Activated T-cell treated with anti-CD3 and anti-CD28 coated beads, Interleukin-2, amount 50 U/mL, for 1 hour (primary cell): ENCODE data around the gene ARHGAP26.

Source experiments
- DNase-seq: peaks from one replicate; pipeline ENCODE4 v3.0.0-alpha.2; 2020

The ARHGAP26 gene

GRCh38 chr5:143236682-143237081 is 466.5 kb downstream of the ARHGAP26 start:
- no peak for DNase-seq

GRCh38 chr5:143237664-143238063 is 467.5 kb downstream of the ARHGAP26 start:
- no peak for DNase-seq

DNA sequence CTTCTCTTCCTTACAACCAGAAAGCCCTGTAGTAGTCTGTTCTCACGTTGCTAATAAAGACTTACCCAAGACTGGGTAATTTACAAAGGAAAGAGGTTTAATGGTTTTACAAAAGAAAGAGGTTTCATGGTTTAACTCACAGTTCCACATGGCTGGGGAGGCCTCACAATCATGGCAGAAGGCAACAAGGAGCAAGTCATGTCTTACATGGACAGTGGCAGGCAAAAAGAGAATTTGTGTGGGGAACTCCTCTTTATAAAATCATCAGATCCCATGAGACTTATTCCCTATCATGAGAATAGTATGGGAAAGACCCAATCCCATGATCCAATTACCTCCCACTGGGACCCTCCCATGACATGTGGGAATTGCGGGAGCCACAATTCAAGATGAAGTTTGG is 468.4 kb downstream of the ARHGAP26 start:
- DNase-seq, result no peak

DNA sequence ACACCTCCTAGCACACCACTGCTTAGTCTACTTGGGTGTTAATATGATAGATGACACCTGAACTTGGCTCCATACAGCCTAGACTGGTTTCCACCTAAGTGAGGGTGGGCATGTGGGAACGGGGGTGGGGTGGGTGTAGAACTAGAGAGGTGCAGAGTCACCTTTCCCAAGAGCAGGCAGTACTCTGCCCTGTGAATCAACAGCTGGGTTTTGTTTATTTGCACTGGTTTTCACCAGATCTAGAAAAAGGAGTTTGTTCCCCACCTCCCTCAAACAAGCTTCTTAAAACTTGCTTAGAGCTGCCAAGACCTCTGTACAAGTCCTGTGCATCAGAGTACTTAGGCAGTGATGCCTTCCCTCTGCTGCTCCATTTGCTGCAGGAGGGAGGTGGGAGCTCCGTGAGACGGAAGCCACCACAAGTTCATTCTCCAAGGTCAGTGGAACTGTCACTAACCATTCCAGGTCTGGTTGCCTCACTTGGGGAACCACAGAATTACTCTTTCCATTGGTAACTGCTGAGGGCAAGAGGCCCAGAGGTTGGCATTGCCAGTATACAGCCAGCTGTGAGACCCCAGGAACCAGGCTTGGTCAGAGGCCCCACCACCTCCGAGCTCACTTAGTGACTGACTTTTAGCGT is 469.8 kb downstream of the ARHGAP26 start:
- no peak for DNase-seq

DNA sequence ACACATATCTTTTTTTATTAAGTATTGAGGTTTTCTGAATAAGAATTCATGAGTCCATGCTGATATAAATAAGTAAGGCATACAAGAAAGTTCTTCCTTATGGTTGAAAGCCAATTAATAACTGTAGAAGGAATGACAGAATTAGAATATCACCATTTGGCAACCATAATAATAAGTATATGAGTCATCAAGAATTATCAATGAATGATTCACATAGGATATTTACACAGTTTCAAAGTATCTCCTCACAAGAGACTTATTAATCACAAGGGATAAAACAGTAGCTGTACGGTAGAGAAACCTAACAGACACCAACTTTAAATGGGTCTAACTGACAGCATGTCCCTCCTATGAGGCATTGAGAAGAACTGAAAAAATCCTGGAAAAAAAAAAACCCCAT is 471.7 kb downstream of the ARHGAP26 start:
- no peak for DNase-seq

DNA sequence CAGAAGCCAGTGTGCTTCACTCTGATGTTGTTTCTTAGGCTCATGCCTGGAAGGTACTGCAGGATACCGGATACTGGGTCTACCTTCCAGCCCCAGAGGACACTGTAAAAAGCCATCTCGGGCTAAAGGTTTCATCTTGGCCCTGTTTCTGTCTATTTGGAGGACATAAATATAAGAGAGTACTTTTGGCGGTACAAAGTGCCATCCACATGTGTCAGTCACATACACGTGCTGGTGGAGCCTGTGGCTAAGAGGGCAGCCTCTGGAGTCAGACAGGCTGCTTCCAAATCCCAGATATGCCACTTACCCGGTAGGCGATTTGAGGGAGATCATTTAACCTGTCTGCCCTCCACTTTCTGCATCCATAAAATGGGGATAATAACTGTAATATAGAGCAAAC is 472.9 kb downstream of the ARHGAP26 start:
- DNase-seq, result no peak

GRCh38 chr5:143244000-143244736 is 474.0 kb downstream of the ARHGAP26 start:
- no peak for DNase-seq

GRCh38 chr5:143244990-143245389 is 474.8 kb downstream of the ARHGAP26 start:
- no peak for DNase-seq

DNA sequence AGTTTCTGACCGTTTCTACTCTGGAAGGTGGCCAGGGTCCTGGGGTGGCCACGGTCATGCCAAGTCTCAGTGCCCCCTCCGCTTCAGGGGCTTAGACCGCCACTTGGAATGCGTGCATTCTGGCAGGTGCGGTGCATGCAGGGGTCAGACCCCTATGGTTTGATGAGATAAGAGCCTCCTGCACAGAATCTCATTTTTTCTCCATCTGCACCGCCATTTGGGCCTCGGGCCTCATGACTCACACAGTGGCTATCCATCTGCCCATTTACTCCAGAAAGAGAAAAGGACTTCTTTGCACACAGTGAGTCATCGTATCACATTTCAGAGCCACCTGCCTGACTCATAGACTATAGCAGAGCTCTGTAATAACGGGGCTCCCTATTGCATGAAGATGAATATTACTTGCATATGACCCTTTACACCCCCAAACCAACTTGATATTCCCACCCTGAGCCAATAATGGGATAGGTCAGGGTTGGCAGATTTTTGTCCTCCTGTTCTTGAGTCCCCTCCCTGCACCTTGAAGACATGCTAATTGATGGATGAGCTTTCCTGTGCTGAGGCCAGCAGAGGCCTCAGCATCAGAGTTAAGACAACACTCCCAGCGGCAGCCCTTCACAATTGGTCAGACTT is 475.9 kb downstream of the ARHGAP26 start:
- DNase-seq, result no peak

- no peak for DNase-seq
These were observed 477.1 kb downstream of the ARHGAP26 start for GRCh38 chr5:143247134-143247815.

DNA sequence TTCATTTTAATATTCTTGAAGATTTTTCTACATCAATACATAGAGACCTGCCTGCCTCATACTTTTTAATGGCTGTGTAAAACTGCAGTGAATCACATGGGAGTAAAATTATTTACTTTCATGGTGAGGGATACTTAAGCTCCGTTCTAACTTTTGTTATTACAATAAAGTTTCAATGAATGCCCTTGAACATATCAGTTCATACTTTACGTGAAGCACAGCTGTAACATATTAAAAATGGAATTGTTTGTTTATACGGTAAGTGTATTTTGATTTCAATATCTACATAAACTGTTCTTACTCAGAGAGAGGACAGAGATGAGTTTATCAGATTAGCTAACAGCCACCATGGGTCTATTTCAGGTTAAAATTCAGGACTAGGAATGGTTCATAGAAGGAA is 478.2 kb downstream of the ARHGAP26 start:
- no peak for DNase-seq

DNA sequence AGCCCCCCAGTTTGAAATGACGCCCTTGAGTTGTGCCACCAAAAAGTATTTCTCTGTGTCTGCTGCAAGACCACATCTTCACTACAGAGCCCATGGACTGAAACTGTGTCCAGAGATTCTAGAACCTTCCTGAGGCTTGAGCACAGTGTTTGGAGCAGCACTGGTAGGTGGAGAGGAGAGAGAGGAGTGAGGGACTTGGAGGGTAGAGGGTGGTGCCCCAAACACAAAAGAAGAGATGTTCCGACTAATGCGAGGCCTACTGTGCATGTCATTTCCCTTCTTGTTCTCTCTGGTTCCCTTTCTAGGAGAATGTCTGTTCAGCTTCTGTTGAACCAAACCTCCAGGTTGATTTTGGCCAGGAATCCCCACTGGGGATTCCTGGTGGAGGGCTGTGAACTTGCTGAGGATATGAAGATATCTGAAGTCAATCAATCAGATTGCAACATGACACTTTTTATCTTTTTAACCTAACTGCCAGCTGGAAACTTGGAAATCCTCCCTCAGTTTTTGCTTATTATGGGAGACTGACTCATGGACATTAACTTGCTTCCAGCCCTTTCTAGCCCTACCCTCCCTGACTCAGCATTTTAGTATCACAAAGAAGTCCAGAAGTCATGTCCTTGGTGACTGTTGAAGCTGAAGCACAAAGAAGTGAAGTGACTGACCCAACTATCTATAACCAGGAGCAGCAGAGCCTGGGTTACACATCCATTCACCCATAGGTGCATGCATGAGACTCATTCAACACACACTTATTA is 478.8 kb downstream of the ARHGAP26 start:
- DNase-seq, result no peak

GRCh38 chr5:143249851-143250250 is 479.7 kb downstream of the ARHGAP26 start:
- DNase-seq, result no peak

DNA sequence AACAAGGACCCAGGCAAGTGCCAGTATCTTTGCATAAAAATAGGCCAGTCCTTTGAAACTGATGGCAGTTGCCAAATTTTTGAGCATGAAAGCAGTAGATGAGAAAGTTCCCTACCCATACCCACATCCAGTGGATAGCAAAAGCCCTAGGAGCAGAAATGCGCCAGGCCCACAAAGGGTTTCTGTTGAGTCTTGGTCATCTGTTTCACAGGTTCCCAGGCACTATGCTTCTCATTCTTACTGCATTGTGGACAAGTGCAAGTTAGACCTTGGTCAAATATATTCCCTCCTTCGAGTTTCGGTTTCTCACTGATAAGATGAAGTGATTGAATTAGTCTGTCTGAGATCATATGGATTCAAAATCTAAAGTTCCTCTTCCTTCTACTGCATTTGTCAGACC is 481.0 kb downstream of the ARHGAP26 start:
- DNase-seq, result no peak

DNA sequence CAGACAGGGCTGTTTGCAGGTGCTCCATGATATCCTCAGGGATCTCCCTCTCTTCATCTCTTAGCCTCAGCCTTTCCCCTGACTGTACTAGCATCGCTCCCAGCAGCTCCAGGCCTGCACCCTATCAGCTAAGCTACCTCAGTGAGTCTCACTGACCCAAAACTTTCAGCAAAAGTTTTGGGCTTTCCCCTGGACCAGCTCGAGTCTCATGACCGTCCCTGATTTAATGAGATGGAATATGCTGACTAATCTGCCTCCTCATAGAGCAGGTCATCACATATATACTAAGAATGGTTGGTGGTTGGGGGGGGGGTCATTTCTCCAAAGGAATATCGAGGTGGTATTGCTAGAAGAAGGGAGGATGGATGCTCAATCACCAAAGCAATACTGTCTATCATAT is 481.8 kb downstream of the ARHGAP26 start:
- no peak for DNase-seq

DNA sequence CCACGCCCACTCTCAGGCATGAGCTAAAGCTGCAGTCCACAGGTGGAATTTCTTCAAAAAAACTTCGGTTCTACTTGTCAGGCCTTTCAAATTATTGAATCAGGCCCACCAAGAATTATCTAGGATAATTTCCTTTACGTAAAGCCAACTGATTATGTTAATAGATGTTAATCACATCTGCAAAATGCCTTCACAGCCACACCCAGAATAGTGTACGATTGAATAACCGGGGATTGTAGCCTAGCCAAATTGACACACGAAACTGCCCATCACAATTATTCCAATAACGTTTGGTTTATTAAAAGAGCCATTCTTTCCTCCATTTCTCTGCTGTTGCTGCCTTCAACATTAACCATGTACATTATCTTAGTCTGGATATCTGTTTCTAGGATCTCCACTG is 484.6 kb downstream of the ARHGAP26 start:
- DNase-seq, result no peak

DNA sequence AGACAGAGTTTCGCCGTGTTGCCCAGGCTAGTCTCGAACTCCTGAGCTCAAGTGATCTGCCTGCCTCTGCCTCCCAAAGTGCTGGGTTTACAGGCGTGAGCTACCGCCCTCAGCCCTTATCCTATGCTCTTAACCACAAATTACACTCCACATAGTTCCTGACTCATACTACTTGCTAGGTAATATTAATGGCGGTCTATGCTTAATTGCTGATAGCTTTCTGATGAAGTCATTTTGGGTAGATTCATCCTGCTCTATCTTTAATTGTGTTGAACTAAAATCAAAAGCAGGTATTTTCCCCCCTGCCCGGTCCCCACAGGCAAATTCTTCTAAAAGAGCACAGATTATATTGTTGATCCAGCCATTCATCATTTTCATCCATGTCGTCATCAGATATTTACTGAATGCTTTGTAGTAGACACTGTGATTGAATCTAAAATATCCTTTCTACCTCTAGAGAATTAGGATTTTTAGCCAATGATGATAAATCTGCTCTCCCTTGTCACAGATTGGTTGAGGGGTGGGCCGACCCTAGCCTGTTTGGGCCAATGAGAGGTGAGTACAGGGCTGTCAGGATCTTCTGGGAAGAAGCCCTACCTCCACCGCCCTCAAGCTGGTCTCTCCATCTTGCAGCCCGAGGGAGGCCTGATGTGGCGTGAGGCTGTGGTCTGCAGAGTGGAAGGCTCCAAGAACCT is 488.5 kb downstream of the ARHGAP26 start:
- no peak for DNase-seq

- DNase-seq, result no peak
These were observed 489.1 kb downstream of the ARHGAP26 start for GRCh38 chr5:143259254-143259605.

DNA sequence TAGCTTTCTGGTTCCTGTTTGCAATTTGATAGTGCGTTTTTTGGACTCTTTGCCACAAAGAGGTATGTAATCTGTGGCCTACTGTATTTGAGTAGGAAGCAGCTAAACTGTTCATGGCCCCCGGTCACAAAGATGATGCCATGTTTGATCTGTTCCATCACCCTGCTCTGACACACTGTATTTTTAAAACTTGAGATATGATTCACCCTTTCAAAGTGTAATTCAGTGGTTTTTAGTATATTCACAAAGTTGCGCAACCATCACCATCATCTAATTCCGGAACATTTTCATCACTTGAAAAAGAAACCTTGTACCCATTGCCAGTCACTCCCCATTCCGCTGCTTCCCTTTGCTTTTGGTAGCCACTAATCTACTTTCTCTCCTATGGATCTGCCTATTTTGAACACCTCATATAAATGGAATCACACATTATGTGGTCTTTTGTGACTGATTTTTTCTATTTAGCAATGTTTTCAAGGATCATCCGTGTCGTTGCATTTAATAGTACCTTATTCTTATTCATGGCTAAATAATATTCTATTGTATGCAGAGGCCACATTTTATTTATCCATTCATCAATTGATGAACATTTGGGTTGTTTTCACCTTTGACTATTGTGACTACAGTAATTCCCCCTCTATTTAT is 491.7 kb downstream of the ARHGAP26 start:
- DNase-seq, result no peak

GRCh38 chr5:143262393-143263174 is 492.4 kb downstream of the ARHGAP26 start:
- DNase-seq, result no peak

DNA sequence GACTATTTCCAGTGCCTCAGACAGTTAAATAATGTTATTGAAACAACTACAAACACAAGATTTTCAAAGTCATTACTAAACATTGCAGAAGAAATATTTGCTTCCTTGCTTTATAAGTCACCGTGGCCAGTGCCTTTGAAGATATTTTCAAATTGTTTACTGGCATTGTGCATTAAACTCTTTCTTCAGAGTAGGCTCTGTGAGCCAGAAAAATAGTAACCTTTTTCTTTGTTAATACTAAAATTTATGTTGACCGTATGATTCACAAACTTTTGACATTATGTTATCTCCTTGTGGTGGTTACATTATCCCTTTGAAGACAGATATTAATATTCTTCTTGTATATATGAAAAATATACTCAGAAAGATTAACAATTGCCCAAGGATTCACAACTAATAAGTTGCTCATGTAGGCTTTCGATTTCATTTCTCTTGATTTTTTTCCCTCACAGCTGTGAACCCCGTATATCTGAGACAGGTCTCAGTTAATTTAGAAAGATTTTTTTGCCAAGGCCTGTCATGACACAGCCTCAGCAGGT is 493.2 kb downstream of the ARHGAP26 start:
- DNase-seq, result no peak
